ENCODE measurements around the gene ERP29. TPM values are rescaled to one million over a fixed set of nuclear protein-coding genes. Genes with fewer than 3 reads are reported as not detected.

Gene ERP29
- total RNA-seq, 5 donors from 2014 or later (not counting 1 experiment from before 2014, with no cell fraction given) = 114 to 175 (median 158) TPM

GRCh38 chr12:112061137-112061536 lies 47.9 kb downstream of the ERP29 start:
- H3K36me3 ChIP-seq (ENCODE audit: control insufficient read depth in 2 of 2, extremely low read depth in 1 of 2, insufficient read depth in 1 of 2, low read length in 1 of 2) = peaks cover 10 to 61% of the 10 kb centered on the region in 2 donors
- no CpG with 5 or more reads among the region's 2 CpGs for WGBS (ENCODE audit: insufficient coverage)
- CTCF ChIA-PET = no interaction called here
- Mint-ChIP-seq H3K27me3 (no peaks in the 10 kb centered on the region), H3K4me1 (no peaks in the 10 kb centered on the region), H3K27ac (peak overlapping the region; percentile 25 to 31), H3K4me3 (no peak overlapping the region), H3K9me3 (no peaks in the 10 kb centered on the region), H3K36me3 (peaks cover 50% of the 10 kb centered on the region)
- no peak overlapping the region for H3K27ac ChIP-seq (ENCODE audit: low read length)
- H3K4me1 ChIP-seq (ENCODE audit: control insufficient read depth in 1 of 2, extremely low read depth in 1 of 2, insufficient read depth in 2 of 2, low read length in 2 of 2) = no peaks in the 10 kb centered on the region
- ATAC-seq (replicated peaks in 1 of 4) (no peak), DNase-seq (no peak)
- POLR2A ChIA-PET = interaction anchor here in 1 of 2 donors (1.2 kb wide), 1 partner anchor 9 kb away, joined by 3 read pairs; no protein-coding TSS in a partner anchor
- H3K4me3 ChIP-seq (ENCODE audit: control insufficient read depth in 1 of 2, extremely low read depth in 1 of 2, low read length in 1 of 2) = no peak overlapping the region
- no peaks in the 10 kb centered on the region for H3K27me3 ChIP-seq (replicated peaks in 1 of 2; ENCODE audit: control insufficient read depth in 2 of 2, extremely low read depth in 1 of 2, insufficient read depth in 2 of 2, low read length in 1 of 2)
- no peaks in the 10 kb centered on the region for H3K9me3 ChIP-seq

- Histone ChIP-seq H3K27me3 (replicated peaks in 1 of 2; ENCODE audit: control insufficient read depth in 2 of 2, extremely low read depth in 1 of 2, insufficient read depth in 2 of 2, low read length in 1 of 2) (no peaks in the 10 kb centered on the region), H3K4me3 (ENCODE audit: control insufficient read depth in 1 of 2, extremely low read depth in 1 of 2, low read length in 1 of 2) (no peak overlapping the region), H3K36me3 (ENCODE audit: control insufficient read depth in 2 of 2, extremely low read depth in 1 of 2, insufficient read depth in 1 of 2, low read length in 1 of 2) (peaks cover 10 to 64% of the 10 kb centered on the region in 2 donors), H3K27ac (ENCODE audit: low read length) (no peak overlapping the region), H3K9me3 (no peaks in the 10 kb centered on the region), H3K4me1 (ENCODE audit: control insufficient read depth in 1 of 2, extremely low read depth in 1 of 2, insufficient read depth in 2 of 2, low read length in 2 of 2) (no peaks in the 10 kb centered on the region)
- no CpG with 5 or more reads among the region's 2 CpGs for WGBS (ENCODE audit: insufficient coverage)
- ATAC-seq (replicated peaks in 1 of 4) = no peak
- Mint-ChIP-seq H3K27me3 (no peaks in the 10 kb centered on the region), H3K27ac (no peak overlapping the region), H3K36me3 (peaks cover 52% of the 10 kb centered on the region), H3K4me3 (no peak overlapping the region), H3K4me1 (no peaks in the 10 kb centered on the region), H3K9me3 (no peaks in the 10 kb centered on the region)
- no peak for DNase-seq
- POLR2A ChIA-PET = no interaction called here
- CTCF ChIA-PET = no interaction called here
These were observed 50.0 kb downstream of the ERP29 start for GRCh38 chr12:112063273-112063672.

DNA sequence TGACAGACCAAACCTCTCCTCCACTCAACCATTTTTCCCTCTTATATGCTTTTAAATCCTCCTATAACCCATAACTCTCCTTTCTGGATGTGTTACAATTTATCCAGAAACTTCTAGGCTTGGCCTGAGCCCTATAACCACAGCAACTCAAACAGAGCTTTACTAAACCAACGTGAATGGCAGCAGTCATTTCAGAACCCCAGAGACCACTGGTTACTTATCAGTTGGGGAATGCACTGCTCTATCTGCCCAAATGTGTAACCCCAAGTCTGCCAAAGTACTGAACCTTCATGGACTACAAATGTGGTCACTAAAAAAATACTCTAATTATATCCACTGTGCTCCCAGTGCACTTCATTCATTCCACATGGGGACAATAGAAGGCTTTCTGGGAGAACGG lies 53.3 kb downstream of the ERP29 start:
- DNase-seq (no peak), ATAC-seq (replicated peaks in 1 of 4) (no peak)
- Histone ChIP-seq H3K4me1 (ENCODE audit: control insufficient read depth in 1 of 2, extremely low read depth in 1 of 2, insufficient read depth in 2 of 2, low read length in 2 of 2) (no peaks in the 10 kb centered on the region), H3K9me3 (no peaks in the 10 kb centered on the region), H3K27ac (ENCODE audit: low read length) (no peak overlapping the region), H3K4me3 (ENCODE audit: control insufficient read depth in 1 of 2, extremely low read depth in 1 of 2, low read length in 1 of 2) (no peak overlapping the region), H3K36me3 (ENCODE audit: control insufficient read depth in 2 of 2, extremely low read depth in 1 of 2, insufficient read depth in 1 of 2, low read length in 1 of 2) (peaks cover 9 to 59% of the 10 kb centered on the region in 2 donors), H3K27me3 (replicated peaks in 1 of 2; ENCODE audit: control insufficient read depth in 2 of 2, extremely low read depth in 1 of 2, insufficient read depth in 2 of 2, low read length in 1 of 2) (no peaks in the 10 kb centered on the region)
- POLR2A ChIA-PET = interaction anchor here in 1 of 2 donors (0.5 to 1.2 kb wide), 2 partner anchors 13 to 31 kb away, joined by 5 to 6 read pairs; no protein-coding TSS in a partner anchor
- H3K27ac Mint-ChIP-seq = no peak overlapping the region
- no peaks in the 10 kb centered on the region for H3K9me3 Mint-ChIP-seq
- H3K4me1 Mint-ChIP-seq = no peaks in the 10 kb centered on the region
- no peak overlapping the region for H3K4me3 Mint-ChIP-seq
- CTCF ChIA-PET = interaction anchor here in 1 of 2 donors (0.7 kb wide), 1 partner anchor 130 kb away, joined by 3 read pairs; no protein-coding TSS in a partner anchor
- WGBS (ENCODE audit: insufficient coverage) = 67% methylated on average over 1 of the region's 2 CpGs
- H3K27me3 Mint-ChIP-seq = no peaks in the 10 kb centered on the region
- peaks cover 48% of the 10 kb centered on the region for H3K36me3 Mint-ChIP-seq

Other genes starting within 250 kb of the ERP29 start
- 1 to 10 TPM; 1.3 to 3.5 (median 2.5) TPM for gene ALDH2, start 246.5 kb upstream of the ERP29 start, total RNA-seq
- gene MAPKAPK5, start 171.2 kb upstream of the ERP29 start, total RNA-seq = 10 to 100 TPM; 59.1 to 70.2 (median 65.3) TPM
- gene TMEM116, start 261 bp upstream of the ERP29 start, total RNA-seq = 10 to 100 TPM; 16.0 to 27.2 (median 25.8) TPM
- gene NAA25, start 95.4 kb downstream of the ERP29 start, total RNA-seq = 10 to 100 TPM; 25.0 to 41.6 (median 31.0) TPM
- gene TRAFD1, start 112.1 kb downstream of the ERP29 start, total RNA-seq = 10 to 100 TPM; 26.4 to 39.9 (median 36.9) TPM